K562 (cell line): ENCODE results near the gene FN1. TPM values are rescaled to one million over a fixed set of nuclear protein-coding genes. Genes with fewer than 3 reads are reported as not detected.

Source experiments
- ATAC-seq: fragments of 200-7000 bp; cut with Tn5 transposase; 3 replicates; pipeline ENCODE4 v1.9.1; 2020; ENCODE audit warnings: moderate library complexity
- BruUV-seq: library from RNA; stranded (reverse); fragments of 400-500 nt; replicated peaks from 2 replicates; lab custom pipeline; 2021; lab: Mats Ljungman, UMichigan
- CTCF ChIA-PET: fragments of 300-600 bp; formaldehyde crosslinking; extraction: SDS; loops from one replicate; lab custom pipeline; 2021; ENCODE audit warnings: low intra/inter-chr PET ratio; lab: Yijun Ruan, JAX
- POLR2A ChIA-PET: fragments of 300-600, 350-650 bp; sonication (Branson Sonifier 250); formaldehyde crosslinking; extraction: SDS; loops from one replicate; lab custom pipeline; 2021; ENCODE audit warnings: antibody characterized with exemption, inconsistent platforms; lab: Yijun Ruan, JAX
- DNase-seq, 4 experiments: peaks; one replicate each; pipeline versions ENCODE4 v3.0.0 to v3.0.0-alpha.2; 2011 to 2018; ENCODE audit warnings: low spot score in 3 of 4, mixed read lengths in 3 of 4; ENCODE audit errors: extremely low read depth in 1 of 4
- FAIRE-seq: peaks from 2 replicates; lab custom pipeline; 2011; peaks lifted over from hg19 to GRCh38; lab: Jason Lieb, UNC
- H2AFZ ChIP-seq: 2 replicates; pipeline ENCODE4 v1.6.0; 2011; ENCODE audit warnings: low read depth, low read length, control low read depth, inconsistent platforms
- H3K27ac ChIP-seq: fragments of 200-600 bp; 3 replicates; pipeline ENCODE4 v1.8.0; 2011; ENCODE audit warnings: low read depth, mild to moderate bottlenecking, control low read depth, inconsistent platforms, low read length, moderate library complexity, mixed read lengths; ENCODE audit errors: extremely low read depth
- H3K27me3 ChIP-seq, 2 experiments: fragments of 300-600 bp in 1 of 2; 2 replicates in 1 of 2; 3 replicates in 1 of 2; pipeline versions ENCODE4 v1.6.0 to v1.8.0; 2011; ENCODE audit warnings: inconsistent platforms in 2 of 2, low read length in 2 of 2, mild to moderate bottlenecking in 1 of 2, mixed read lengths in 1 of 2, moderate library complexity in 1 of 2; ENCODE audit not compliant: control insufficient read depth in 2 of 2, insufficient read depth in 2 of 2
- H3K36me3 ChIP-seq: fragments of 300-600 bp; 3 replicates; pipeline ENCODE4 v1.8.0; 2011; ENCODE audit warnings: mild to moderate bottlenecking, low read length, inconsistent platforms; ENCODE audit not compliant: control insufficient read depth, insufficient read depth
- H3K4me1 ChIP-seq, 2 experiments: fragments of 200-600 bp in 1 of 2; replicated peaks in 1 of 2; 2 replicates in 1 of 2; 3 replicates in 1 of 2; pipeline versions ENCODE4 v1.5.1 to v1.8.0; 2011; ENCODE audit warnings: inconsistent platforms in 2 of 2, low read length in 2 of 2, mild to moderate bottlenecking in 1 of 2, mixed read lengths in 1 of 2, moderate library complexity in 1 of 2; ENCODE audit not compliant: control insufficient read depth in 2 of 2, insufficient read depth in 2 of 2
- H3K4me2 ChIP-seq: 2 replicates; pipeline ENCODE4 v1.6.1; 2011; ENCODE audit warnings: low read length, control low read depth, inconsistent platforms, mixed read lengths; ENCODE audit not compliant: insufficient read depth
- H3K4me3 ChIP-seq: fragments of 200-600 bp; sonication (generic), shearing (Covaris generic); 2 replicates; pipeline ENCODE4 v1.5.1; 2016; ENCODE audit warnings: control low read depth, inconsistent platforms
- H3K79me2 ChIP-seq: fragments of 200-600 bp; 3 replicates; pipeline ENCODE4 v1.8.0; 2011; ENCODE audit warnings: low read length, inconsistent platforms; ENCODE audit not compliant: control insufficient read depth, insufficient read depth
- H3K9ac ChIP-seq, 2 experiments: 2 replicates each; pipeline versions ENCODE4 v1.6.0 to v1.6.1; 2011; ENCODE audit warnings: low read depth in 2 of 2, low read length in 2 of 2, control low read depth in 1 of 2, inconsistent platforms in 1 of 2, mild to moderate bottlenecking in 1 of 2, mixed read lengths in 1 of 2; ENCODE audit not compliant: insufficient read depth in 1 of 2
- H3K9me1 ChIP-seq: one replicate; pipeline ENCODE4 v1.6.0; 2011; ENCODE audit warnings: inconsistent platforms, mild to moderate bottlenecking, low read length, moderate library complexity; ENCODE audit not compliant: control insufficient read depth, insufficient read depth
- H3K9me3 ChIP-seq: replicated peaks from 2 replicates; pipeline ENCODE4 v1.5.1; 2011; ENCODE audit warnings: low read depth, low read length, inconsistent platforms; ENCODE audit not compliant: control insufficient read depth, insufficient read depth
- H4K20me1 ChIP-seq: replicated peaks from 2 replicates; pipeline ENCODE4 v1.6.1; 2011; ENCODE audit warnings: low read length, inconsistent platforms, mixed read lengths; ENCODE audit not compliant: control insufficient read depth, insufficient read depth
- ELK1 ChIP-seq: sonication (generic); formaldehyde crosslinking; IDR thresholded peaks from 2 replicates; pipeline ENCODE4 v1.8.1; 2022; ENCODE audit warnings: missing genetic modification reagents
- IRF9 ChIP-seq: fragments of 450-650 bp; IDR thresholded peaks from 2 replicates; pipeline ENCODE4 v1.6.1; 2016; ENCODE audit warnings: missing biosample characterization, missing genetic modification characterization
- RERE ChIP-seq: sonication (generic); formaldehyde crosslinking; IDR thresholded peaks from 2 replicates; pipeline ENCODE4 v1.8.0; 2023; ENCODE audit warnings: missing genetic modification reagents, mild to moderate bottlenecking, borderline replicate concordance
- TAF1 ChIP-seq: IDR thresholded peaks from 2 replicates; pipeline ENCODE4 v1.6.1; 2011; ENCODE audit warnings: mild to moderate bottlenecking, low read length, moderate library complexity; ENCODE audit not compliant: insufficient read depth, control insufficient read depth, severe bottlenecking; ENCODE audit errors: extremely low read depth
- TRIM28 ChIP-seq: fragments of 450-650 bp; IDR thresholded peaks from 2 replicates; pipeline ENCODE4 v1.6.1; 2017
- ZBTB8A ChIP-seq: fragments of 450-650 bp; IDR thresholded peaks from 2 replicates; pipeline ENCODE4 v1.6.1; 2018; ENCODE audit warnings: mild to moderate bottlenecking, moderate library complexity; ENCODE audit not compliant: partially characterized antibody
- WGBS: fragments of 100-300 bp; shearing (Covaris generic); methylation state at CpG from one replicate; pipeline ENCODE4 v1.1.6; 2016; ENCODE audit warnings: low coverage, mixed read lengths; ENCODE audit not compliant: insufficient coverage; ENCODE audit errors: missing lambda C conversion rate; 5-methylcytosine and 5-hydroxymethylcytosine counted together
- in situ Hi-C: fragments of 300-500 bp; cut with MboI; formaldehyde crosslinking; loops from 4 replicates; pipeline ENCODE4 v1.15.0; 2018; ENCODE audit warnings: inconsistent platforms, mixed read lengths
- intact Hi-C: fragments of 100-400 bp; cut with micrococcal nuclease; formaldehyde crosslinking; loops from 2 replicates; pipeline ENCODE4 v1.14.2; 2022
- polyA plus RNA-seq, 8 experiments: library from polyadenylated mRNA; depleted of rRNA in 4 of 8; stranded (reverse) in 5 of 8; unstranded in 3 of 8; fragments of >200 nt; fragmentation: Nextera tagmentation in 2 of 8; fragmentation: Illumina TruSeq in 1 of 8; extraction: Ambion mirVana in 2 of 8; extraction: Trizol in 1 of 8; gene quantifications; 2 replicates each; pipeline versions ENCODE4 v1.2.1 to v1.2.3, GENCODE V29; 2011 to 2014; ENCODE audit warnings: inconsistent platforms in 1 of 8, missing spikeins in 1 of 8
- total RNA-seq, 7 experiments: library from RNA; depleted of rRNA in 6 of 7; stranded (reverse); fragments of >200 nt in 6 of 7; fragmentation: Illumina TruSeq in 2 of 7; extraction: Trizol in 2 of 7; gene quantifications; 2 replicates each; pipeline versions ENCODE4 v1.2.1 to v1.2.3, GENCODE V29; 2011 to 2021; ENCODE audit warnings: low replicate concordance in 1 of 7

FN1 gene
- total and polyA plus RNA-seq, 9 of the 15 experiments (the other 6 are each of a cell fraction or from before 2014, with no cell fraction given) = 7.4 to 19.1 (median 11.2) TPM

- ATAC-seq (no peak), FAIRE-seq (no peak), DNase-seq (no peak)
- intact Hi-C loops = no loop called here
- 84% methylated on average over 5 of the region's 10 CpGs for WGBS
- ChIA-PET CTCF (no interaction called here), POLR2A (no interaction called here)
- H3K9ac ChIP-seq = no peak overlapping the region
- H3K9me3 ChIP-seq = no peaks in the 10 kb centered on the region
- BruUV-seq = no TSS peak
- no peaks in the 10 kb centered on the region for H3K9me1 ChIP-seq
- H3K79me2 ChIP-seq = no peaks in the 10 kb centered on the region
- H3K36me3 ChIP-seq = peaks cover 11% of the 10 kb centered on the region; the same call in 2 of the 3 replicates
- no peaks in the 10 kb centered on the region for H4K20me1 ChIP-seq
- TF ChIP-seq TAF1 (no peak), TRIM28 (no peak), IRF9 (no peak), RERE (CRISPR knock-in tag) (no peak), ELK1 (CRISPR knock-in tag) (no peak), ZBTB8A (no peak)
- no peaks in the 10 kb centered on the region for H3K27me3 ChIP-seq
- no peak overlapping the region for H2AFZ ChIP-seq
- no peaks in the 10 kb centered on the region for H3K4me1 ChIP-seq
- in situ Hi-C loops = no loop called here
- H3K27ac ChIP-seq = no peak overlapping the region
- H3K4me2 ChIP-seq = no peak overlapping the region
- no peak overlapping the region for H3K4me3 ChIP-seq
These were observed 61.0 kb downstream of the FN1 start for GRCh38 chr2:215374642-215375466.
